GM10266 (cell line): ENCODE results near the gene NINJ1.

Experiments used
- DNase-seq: peaks from one replicate; pipeline ENCODE4 v3.0.0; 2012; ENCODE audit errors: extremely low spot score
- CTCF ChIP-seq: IDR thresholded peaks from 2 replicates; pipeline ENCODE4 v1.5.1; 2012; ENCODE audit warnings: mild to moderate bottlenecking, low read depth; ENCODE audit not compliant: control insufficient read depth, insufficient read depth; ENCODE audit errors: missing control alignments

NINJ1 gene

GRCh38 chr9:93086447-93087224 lies 47.4 kb downstream of the NINJ1 start:
- no peak for TF ChIP-seq CTCF
- DNase-seq, result no peak

- DNase-seq, result no peak
- no peak for TF ChIP-seq CTCF
Observed at GRCh38 chr9:93085676-93086075, 48.4 kb downstream of the NINJ1 start.

- no peak for TF ChIP-seq CTCF
- no peak for DNase-seq
Observed at GRCh38 chr9:93084471-93084881, 49.6 kb downstream of the NINJ1 start.

GRCh38 chr9:93083592-93084470 lies 50.2 kb downstream of the NINJ1 start:
- no peak for DNase-seq
- no peak for TF ChIP-seq CTCF

GRCh38 chr9:93082841-93083411 lies 51.1 kb downstream of the NINJ1 start:
- no peak for DNase-seq
- TF ChIP-seq CTCF, result no peak

GRCh38 chr9:93081931-93082330 lies 52.1 kb downstream of the NINJ1 start:
- no peak for DNase-seq
- TF ChIP-seq CTCF, result no peak
